OCI-LY1 (cell line): ENCODE results near the gene SPACDR.

ENCODE experiments used
- H2AFZ ChIP-seq: fragments of 200-600 bp; sonication (generic), shearing (Covaris generic); 2 replicates; pipeline ENCODE4 v1.6.0; 2014; ENCODE audit warnings: antibody characterized with exemption, mild to moderate bottlenecking, low read length
- H3F3A ChIP-seq: fragments of 200-600 bp; sonication (generic), shearing (Covaris generic); 2 replicates; pipeline ENCODE4 v1.6.0; 2014; ENCODE audit warnings: mild to moderate bottlenecking, antibody characterized with exemption, low read length, moderate library complexity; ENCODE audit not compliant: insufficient read depth
- H3K27ac ChIP-seq: fragments of 200-600 bp; sonication (generic); 2 replicates; pipeline ENCODE4 v1.5.1; 2014; ENCODE audit warnings: low read length, mixed run types, mild to moderate bottlenecking, low read depth; ENCODE audit not compliant: poor library complexity, severe bottlenecking
- H3K27me3 ChIP-seq: fragments of 200-600 bp; sonication (generic); 2 replicates; pipeline ENCODE4 v1.6.0; 2014; ENCODE audit warnings: antibody characterized with exemption, mild to moderate bottlenecking, low read length, moderate library complexity; ENCODE audit not compliant: insufficient read depth
- H3K36me3 ChIP-seq: fragments of 200-600 bp; sonication (generic); 2 replicates; pipeline ENCODE4 v1.6.1; 2014; ENCODE audit warnings: mild to moderate bottlenecking, antibody characterized with exemption, low read length, moderate library complexity, mixed read lengths; ENCODE audit not compliant: insufficient read depth
- H3K4me1 ChIP-seq: fragments of 200-600 bp; sonication (generic); 2 replicates; pipeline ENCODE4 v1.5.1; 2014; ENCODE audit warnings: mild to moderate bottlenecking, low read length, moderate library complexity; ENCODE audit not compliant: insufficient read depth, severe bottlenecking
- H3K4me2 ChIP-seq: fragments of 200-600 bp; sonication (generic), shearing (Covaris generic); 2 replicates; pipeline ENCODE4 v1.6.1; 2014; ENCODE audit warnings: low read length
- H3K4me3 ChIP-seq: fragments of 200-600 bp; sonication (generic); 2 replicates; pipeline ENCODE4 v1.5.1; 2014; ENCODE audit warnings: low read length, low read depth, mild to moderate bottlenecking, mixed read lengths; ENCODE audit not compliant: poor library complexity, severe bottlenecking
- H3K79me2 ChIP-seq: fragments of 200-600 bp; shearing (Covaris generic); 2 replicates; pipeline ENCODE4 v1.6.1; 2016; ENCODE audit warnings: mixed run types, low read length, mixed read lengths; ENCODE audit not compliant: insufficient read depth
- H3K9ac ChIP-seq: fragments of 200-600 bp; sonication (generic), shearing (Covaris generic); 2 replicates; pipeline ENCODE4 v1.6.1; 2014; ENCODE audit warnings: mild to moderate bottlenecking, low read length, mixed read lengths
- H3K9me2 ChIP-seq: fragments of 200-600 bp; sonication (generic), shearing (Covaris generic); 2 replicates; pipeline ENCODE4 v1.6.1; 2014; ENCODE audit warnings: low read depth, mild to moderate bottlenecking, low read length, mixed read lengths
- H3K9me3 ChIP-seq: fragments of 200-600 bp; shearing (Covaris generic); 2 replicates; pipeline ENCODE4 v1.6.1; 2014; ENCODE audit warnings: low read length, mixed read lengths
- H4K20me1 ChIP-seq: fragments of 200-600 bp; sonication (generic), shearing (Covaris generic); 2 replicates; pipeline ENCODE4 v1.6.0; 2016; ENCODE audit warnings: mild to moderate bottlenecking, low read length; ENCODE audit not compliant: insufficient read depth
- CTCF ChIP-seq: fragments of 200-600 bp; sonication (generic), shearing (Covaris generic); IDR thresholded peaks from 2 replicates; pipeline ENCODE4 v1.5.1; 2017; ENCODE audit warnings: mild to moderate bottlenecking, antibody characterized with exemption, low read length, moderate library complexity, mixed read lengths
- EZH2 ChIP-seq: fragments of 200-600 bp; sonication (generic), shearing (Covaris generic); IDR thresholded peaks from 2 replicates; pipeline ENCODE4 v1.8.0; 2017; ENCODE audit warnings: borderline replicate concordance, mixed run types, mild to moderate bottlenecking, antibody characterized with exemption, low read length, moderate library complexity, mixed read lengths

The SPACDR gene

GRCh38 chr7:100481466-100481865, 17.4 kb upstream of the SPACDR start:
- TF ChIP-seq CTCF (no peak), EZH2 (no peak)
- H3F3A ChIP-seq, result no peaks in the 10 kb centered on the region

DNA sequence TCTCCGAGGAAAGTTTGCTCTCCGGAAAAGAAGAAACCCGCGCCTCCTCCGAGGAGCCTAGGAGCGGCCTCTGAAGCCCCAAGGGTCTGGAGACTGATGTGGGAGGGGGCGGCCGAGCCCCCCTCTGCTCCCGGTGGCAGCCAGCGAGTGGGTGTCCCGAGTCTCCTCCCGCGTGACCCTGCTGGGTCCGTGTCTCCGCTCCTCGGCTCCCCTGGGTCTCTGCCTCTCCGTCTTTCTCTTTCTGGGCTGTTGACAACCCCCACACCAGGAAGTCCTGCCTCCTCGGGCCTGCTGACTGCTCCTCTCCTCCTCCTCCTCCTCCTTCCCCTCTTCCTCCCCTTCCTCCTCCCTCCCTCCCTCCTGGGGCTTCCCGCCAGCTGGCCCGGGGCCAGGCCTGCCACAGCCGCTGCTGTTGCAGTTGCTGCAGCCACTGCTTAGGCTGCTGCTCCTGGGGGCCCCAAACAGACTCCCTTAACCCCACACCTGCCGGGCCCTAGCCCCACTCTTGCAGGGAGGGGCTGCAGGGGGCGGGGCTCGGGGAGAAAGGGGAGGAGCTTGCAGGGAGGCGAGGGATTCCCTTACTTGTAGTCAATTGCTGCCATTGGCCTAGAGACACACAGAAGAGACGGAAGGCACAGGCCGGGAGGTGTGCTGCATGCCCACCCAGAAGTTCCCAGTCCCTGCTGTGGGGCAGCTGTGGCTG, 15.0 kb upstream of the SPACDR start, which contains the start of gene TSC22D4:
TSC22D4 (minus strand) TSS at position 257 of the 703 bp plus-strand sequence. CDS start 1,176 bp downstream, outside the sequence.
- Histone ChIP-seq H3K9me2 (no peaks in the 10 kb centered on the region), H3K4me3 (peak within 1 kb of the TSS; percentile 71), H3K79me2 (no peaks in the 10 kb centered on the region), H3K9me3 (no peaks in the 10 kb centered on the region), H3K36me3 (peaks cover 5% of the 10 kb centered on the region; the same call in 1 of the 2 replicates), H3K4me1 (peaks cover 38% of the 10 kb centered on the region), H2AFZ (no peak within 1 kb of the TSS), H3K4me2 (peak within 1 kb of the TSS; percentile 78), H4K20me1 (no peaks in the 10 kb centered on the region), H3K27ac (peak within 1 kb of the TSS; percentile 58), H3K9ac (peak within 1 kb of the TSS; percentile 75), H3F3A (no peaks in the 10 kb centered on the region), H3K27me3 (no peaks in the 10 kb centered on the region)
- no peak for TF ChIP-seq EZH2

More at GRCh38 chr7:100481466-100481865, 17.4 kb upstream of the SPACDR start:
- Histone ChIP-seq H3K4me1 (peaks cover 27% of the 10 kb centered on the region), H3K9me3 (no peaks in the 10 kb centered on the region), H3K27ac (no peak overlapping the region), H3K9me2 (no peaks in the 10 kb centered on the region), H3K36me3 (no peaks in the 10 kb centered on the region), H4K20me1 (no peaks in the 10 kb centered on the region), H3K4me3 (no peak overlapping the region), H3K4me2 (no peak overlapping the region), H2AFZ (no peak overlapping the region), H3K79me2 (no peaks in the 10 kb centered on the region), H3K27me3 (no peaks in the 10 kb centered on the region), H3K9ac (no peak overlapping the region)

GRCh38 chr7:100477871-100478267, 13.8 kb upstream of the SPACDR start:
- Histone ChIP-seq H3K27ac (peak overlapping the region; percentile 58), H4K20me1 (no peaks in the 10 kb centered on the region), H3K4me1 (peaks cover 40% of the 10 kb centered on the region), H3K27me3 (no peaks in the 10 kb centered on the region), H3K36me3 (peaks cover 13% of the 10 kb centered on the region), H3K9me3 (no peaks in the 10 kb centered on the region), H3K4me2 (peak overlapping the region; percentile 78), H3K9me2 (no peaks in the 10 kb centered on the region), H3K4me3 (peak overlapping the region; percentile 71), H3K79me2 (no peaks in the 10 kb centered on the region), H3F3A (no peaks in the 10 kb centered on the region), H3K9ac (peak overlapping the region; percentile 75), H2AFZ (no peak overlapping the region)
- TF ChIP-seq EZH2 (no peak), CTCF (no peak)
